Right atrium auricular region (tissue), 2 donors: ENCODE results near the gene TTLL11. TPM values are rescaled to one million over a fixed set of nuclear protein-coding genes. Genes with fewer than 3 reads are reported as not detected.

ENCODE experiments used
- DNase-seq: peaks from one replicate; pipeline ENCODE4 v3.0.0-alpha.2; 2019; ENCODE audit warnings: low spot score
- H3K27ac ChIP-seq, 2 donors: fragments of 200-600 bp; sonication (generic); 1 replicate in 1 of 2; 2 replicates in 1 of 2; pipeline ENCODE4 v1.5.1; 2016 to 2019
- H3K27me3 ChIP-seq, 2 donors: fragments of 200-600 bp; sonication (generic); one replicate each; pipeline versions ENCODE4 v1.5.1 to v1.6.0; 2017 to 2019
- H3K36me3 ChIP-seq: fragments of 200-600 bp; sonication (generic); one replicate; pipeline ENCODE4 v1.5.1; 2016
- H3K4me1 ChIP-seq, 2 donors: fragments of 200-600 bp; sonication (generic); one replicate each; pipeline versions ENCODE4 v1.5.1 to v1.6.0; 2017 to 2019
- H3K4me3 ChIP-seq, 2 donors: fragments of 200-600 bp; sonication (generic); 1 replicate in 1 of 2; 2 replicates in 1 of 2; pipeline ENCODE4 v1.5.1; 2017 to 2019; ENCODE audit warnings: mild to moderate bottlenecking in 1 of 2, moderate library complexity in 1 of 2
- H3K9me3 ChIP-seq, 2 donors: fragments of 200-600 bp; sonication (generic); one replicate each; pipeline ENCODE4 v1.5.1; 2019
- CTCF ChIP-seq, 2 donors: fragments of 200-600 bp; sonication (generic); IDR thresholded peaks; one replicate each; pipeline ENCODE4 v1.5.1; 2019; ENCODE audit warnings: antibody characterized with exemption in 2 of 2
- total RNA-seq, 2 donors: library from RNA; depleted of rRNA; stranded (reverse); fragments of >200 nt; gene quantifications; one replicate each; pipeline ENCODE4 v1.1.0, GENCODE V29; 2016

Gene TTLL11
- total RNA-seq, 2 donors from 2014 or later = 5.9 to 7.8 TPM

- no peak overlapping the region for H3K4me3 ChIP-seq
- no peak for TF ChIP-seq CTCF (IDR thresholded peaks at IDR 0.05)
- no peaks in the 10 kb centered on the region for H3K4me1 ChIP-seq
- no peak for DNase-seq
- H3K27me3 ChIP-seq = no peaks in the 10 kb centered on the region
- H3K36me3 ChIP-seq = no peaks in the 10 kb centered on the region
- H3K9me3 ChIP-seq = no peaks in the 10 kb centered on the region
- no peak overlapping the region for H3K27ac ChIP-seq
Measured at GRCh38 chr9:121842612-121842978, 250.5 kb downstream of the TTLL11 start.

- H3K4me3 ChIP-seq = no peak overlapping the region
- H3K4me1 ChIP-seq = no peaks in the 10 kb centered on the region
- no peaks in the 10 kb centered on the region for H3K36me3 ChIP-seq
- no peak overlapping the region for H3K27ac ChIP-seq
- DNase-seq = no peak
- TF ChIP-seq CTCF (IDR thresholded peaks at IDR 0.05) = no peak
- H3K9me3 ChIP-seq = no peaks in the 10 kb centered on the region
- no peaks in the 10 kb centered on the region for H3K27me3 ChIP-seq
Measured at GRCh38 chr9:121841771-121842611, 251.1 kb downstream of the TTLL11 start.

- TF ChIP-seq CTCF (IDR thresholded peaks at IDR 0.05) = no peak
- Histone ChIP-seq H3K4me3 (no peak overlapping the region), H3K27me3 (no peaks in the 10 kb centered on the region), H3K27ac (no peak overlapping the region), H3K9me3 (no peaks in the 10 kb centered on the region), H3K36me3 (no peaks in the 10 kb centered on the region), H3K4me1 (no peaks in the 10 kb centered on the region)
- no peak for DNase-seq
Measured at GRCh38 chr9:121840838-121841760, 252.0 kb downstream of the TTLL11 start.

- TF ChIP-seq CTCF (IDR thresholded peaks at IDR 0.05) = no peak
- DNase-seq = no peak
- H3K4me3 ChIP-seq = no peak overlapping the region
- no peaks in the 10 kb centered on the region for H3K9me3 ChIP-seq
- no peaks in the 10 kb centered on the region for H3K4me1 ChIP-seq
- H3K36me3 ChIP-seq = no peaks in the 10 kb centered on the region
- no peaks in the 10 kb centered on the region for H3K27me3 ChIP-seq
- H3K27ac ChIP-seq = no peak overlapping the region
Measured at GRCh38 chr9:121839726-121840500, 253.2 kb downstream of the TTLL11 start.

- no peaks in the 10 kb centered on the region for H3K36me3 ChIP-seq
- no peaks in the 10 kb centered on the region for H3K27me3 ChIP-seq
- no peak for DNase-seq
Measured at GRCh38 chr9:121838746-121839669, 254.1 kb downstream of the TTLL11 start.

More at GRCh38 chr9:121838746-121839669, 254.1 kb downstream of the TTLL11 start:
- Histone ChIP-seq H3K27ac (no peak overlapping the region), H3K4me1 (no peaks in the 10 kb centered on the region), H3K4me3 (no peak overlapping the region), H3K9me3 (no peaks in the 10 kb centered on the region)
- no peak for TF ChIP-seq CTCF (IDR thresholded peaks at IDR 0.05)
